GM18520 (cell line): ENCODE measurements around the gene PHAF1.

Experiments
- ATAC-seq: cut with Tn5 transposase; IDR thresholded peaks from one replicate; pipeline ENCODE4 v1.9.1; 2021; ENCODE audit not compliant: unreplicated experiment

Gene PHAF1

DNA sequence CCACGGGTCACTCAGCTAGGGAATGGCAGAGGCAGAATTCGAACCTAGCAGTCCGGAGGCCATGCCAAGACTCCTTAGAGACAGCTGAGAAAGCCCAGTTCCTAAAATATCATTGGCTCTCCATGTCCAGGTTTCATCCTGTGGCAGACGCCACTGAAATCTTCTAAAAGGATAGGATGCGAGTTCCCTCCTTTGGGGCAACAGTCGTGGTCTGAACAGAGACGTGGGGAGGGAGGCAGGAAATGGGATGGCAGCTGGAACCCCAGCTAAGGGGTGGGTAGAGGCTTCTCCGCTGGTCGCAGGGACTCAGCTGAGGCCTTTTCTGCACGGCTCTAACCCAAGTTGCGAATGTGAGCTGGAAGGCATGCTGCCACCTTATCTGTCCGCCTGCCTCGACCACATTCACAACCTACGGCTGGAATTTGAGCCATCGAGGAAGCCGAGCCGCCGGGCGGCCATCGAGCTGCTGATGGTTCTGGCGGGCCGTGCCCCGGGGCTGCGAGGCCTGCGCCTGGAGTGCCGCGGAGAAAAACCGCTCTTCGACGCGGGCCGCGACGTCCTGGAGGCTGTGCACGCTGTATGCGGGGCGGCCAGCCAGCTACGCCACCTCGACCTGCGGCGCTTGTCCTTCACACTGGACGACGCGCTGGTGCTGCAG, 52.9 kb downstream of the PHAF1 start:
- no peak for ATAC-seq

DNA sequence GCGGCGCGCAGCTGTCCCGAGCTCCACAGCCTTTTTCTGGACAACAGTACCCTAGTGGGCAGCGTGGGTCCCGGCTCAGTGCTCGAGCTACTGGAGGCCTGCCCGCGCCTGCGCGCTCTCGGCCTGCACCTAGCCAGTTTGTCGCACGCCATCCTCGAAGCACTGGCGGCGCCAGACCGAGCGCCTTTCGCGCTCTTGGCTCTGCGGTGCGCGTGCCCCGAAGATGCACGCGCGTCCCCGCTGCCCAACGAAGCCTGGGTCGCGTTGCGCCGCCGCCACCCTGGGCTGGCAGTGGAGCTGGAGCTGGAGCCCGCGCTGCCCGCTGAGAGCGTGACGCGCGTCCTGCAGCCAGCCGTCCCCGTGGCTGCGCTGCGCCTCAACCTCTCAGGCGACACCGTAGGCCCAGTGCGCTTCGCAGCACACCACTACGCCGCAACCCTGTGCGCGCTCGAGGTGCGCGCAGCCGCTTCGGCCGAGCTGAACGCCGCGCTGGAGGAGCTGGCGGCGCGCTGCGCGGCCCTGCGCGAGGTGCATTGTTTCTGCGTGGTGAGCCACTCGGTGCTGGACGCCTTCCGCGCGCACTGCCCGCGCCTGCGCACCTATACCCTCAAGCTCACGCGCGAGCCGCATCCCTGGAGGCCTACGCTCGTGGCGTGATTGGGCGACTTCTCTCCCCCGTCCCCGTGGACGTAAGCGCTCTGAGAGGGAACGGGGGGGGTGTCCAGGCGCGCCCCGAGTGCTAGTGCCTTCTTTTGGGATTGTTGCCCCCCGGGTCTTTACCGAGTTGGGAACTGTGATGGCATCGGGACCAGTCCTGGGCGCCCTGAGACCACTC, 53.6 kb downstream of the PHAF1 start:
- no peak for ATAC-seq

DNA sequence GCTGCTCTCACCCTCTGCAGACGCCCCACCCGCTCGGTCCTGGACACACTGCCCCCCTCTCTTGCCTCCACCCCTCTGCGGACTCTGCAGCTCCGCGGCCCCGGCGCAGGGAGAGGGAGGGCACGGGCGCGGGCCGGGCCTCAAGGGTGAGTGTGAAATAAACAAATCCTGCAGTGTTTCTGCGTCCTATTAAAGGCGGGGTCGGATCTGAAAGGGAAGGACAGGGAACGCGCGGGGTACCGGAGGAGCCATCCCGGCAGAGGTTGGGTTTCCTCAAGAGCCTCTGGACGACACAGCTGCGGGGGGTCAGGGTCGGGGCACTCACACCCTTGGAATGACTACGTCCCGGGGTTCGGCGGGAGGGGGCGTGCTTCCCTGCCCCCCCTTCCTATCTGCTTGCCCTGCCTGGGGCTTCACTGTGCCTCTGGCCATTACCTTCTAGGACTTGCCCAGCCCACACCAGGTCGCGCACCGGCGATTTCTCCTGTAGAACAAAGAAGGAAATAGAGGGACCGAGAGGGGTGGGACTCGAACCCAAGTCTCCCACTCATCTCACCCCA, 54.3 kb downstream of the PHAF1 start:
- ATAC-seq, result no peak

DNA sequence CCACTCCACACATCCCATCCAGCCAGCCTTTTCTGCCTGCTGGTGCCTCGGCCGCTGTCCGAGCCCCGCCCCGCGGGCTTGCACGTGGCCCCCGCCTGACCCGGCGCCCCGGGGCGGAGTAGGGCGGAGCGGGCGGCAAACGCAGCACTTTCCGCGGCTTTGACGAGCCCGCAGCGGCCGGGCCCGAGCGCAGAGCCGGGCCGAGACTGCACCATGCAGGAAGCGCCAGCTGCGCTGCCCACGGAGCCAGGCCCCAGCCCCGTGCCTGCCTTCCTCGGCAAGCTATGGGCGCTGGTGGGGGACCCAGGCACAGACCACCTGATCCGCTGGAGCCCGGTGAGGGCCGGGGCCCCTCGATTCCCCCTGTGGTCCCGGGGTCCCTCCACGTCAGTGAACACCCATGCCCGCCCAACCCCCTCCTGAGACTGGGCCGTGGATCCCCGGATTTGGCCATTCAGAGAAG, 54.9 kb downstream of the PHAF1 start, which contains the start of gene HSF4:
Gene HSF4 (plus strand): TSS at position 147 of the 463 bp plus-strand sequence. CDS start 67 bp downstream, at position 214.
- ATAC-seq, result no peak

DNA sequence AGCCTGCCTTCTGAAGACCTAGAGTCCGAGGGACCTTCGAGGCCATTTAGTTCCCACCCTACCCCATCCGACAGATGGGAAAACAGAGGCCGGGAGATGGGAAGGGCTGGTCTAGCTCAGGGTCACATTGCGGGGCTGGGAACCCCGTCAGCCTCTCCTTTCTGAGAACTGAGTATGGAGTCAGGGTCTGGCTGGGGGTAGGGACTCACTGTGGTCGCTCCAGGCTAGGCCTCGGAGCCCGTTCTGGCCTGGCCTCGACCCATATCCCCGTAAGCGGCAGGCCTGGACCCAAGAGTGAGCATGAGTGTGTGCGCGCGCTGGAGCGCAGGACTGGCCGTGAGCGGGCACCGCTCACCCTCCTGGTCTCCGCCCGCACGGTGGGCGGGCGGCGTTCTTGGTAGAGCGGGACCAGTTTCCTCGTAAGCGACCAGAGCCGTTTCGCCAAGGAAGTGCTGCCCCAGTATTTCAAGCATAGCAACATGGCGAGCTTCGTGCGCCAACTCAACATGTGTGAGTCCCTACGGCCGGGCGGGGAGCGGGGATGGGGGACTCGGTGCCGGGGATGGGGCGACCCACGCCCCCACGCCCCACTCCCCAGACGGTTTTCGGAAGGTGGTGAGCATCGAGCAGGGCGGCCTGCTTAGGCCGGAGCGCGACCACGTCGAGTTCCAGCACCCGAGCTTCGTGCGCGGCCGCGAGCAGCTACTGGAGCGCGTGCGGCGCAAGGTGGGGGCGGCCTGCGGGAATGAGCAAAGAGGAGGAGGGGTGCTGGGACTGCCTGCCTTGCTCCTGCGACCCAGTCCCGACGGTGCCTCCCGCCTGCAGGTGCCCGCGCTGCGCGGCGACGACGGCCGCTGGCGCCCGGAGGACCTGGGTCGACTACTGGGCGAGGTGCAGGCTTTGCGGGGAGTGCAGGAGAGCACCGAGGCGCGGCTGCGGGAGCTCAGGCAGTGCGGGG, 55.7 kb downstream of the PHAF1 start:
- no peak for ATAC-seq

DNA sequence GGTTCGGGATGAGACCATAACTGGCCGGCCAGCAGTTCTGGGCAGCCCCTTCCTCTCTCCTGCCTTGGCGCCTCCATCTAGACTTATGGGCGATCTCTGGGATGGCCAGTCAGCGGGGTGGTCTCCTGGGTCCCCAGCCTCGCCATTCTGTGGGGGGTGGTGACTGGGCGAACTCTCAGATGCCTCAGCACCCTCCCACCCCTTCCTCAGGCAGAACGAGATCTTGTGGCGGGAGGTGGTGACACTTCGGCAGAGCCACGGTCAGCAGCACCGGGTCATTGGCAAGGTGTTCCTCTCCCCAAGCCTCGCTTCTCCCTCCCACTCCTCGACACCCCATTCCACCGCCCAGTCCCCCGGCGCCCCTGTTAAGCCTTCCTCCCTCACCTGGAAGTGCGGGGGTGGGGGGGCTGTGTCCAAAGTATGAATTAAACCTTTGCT, 56.4 kb downstream of the PHAF1 start:
- no peak for ATAC-seq

DNA sequence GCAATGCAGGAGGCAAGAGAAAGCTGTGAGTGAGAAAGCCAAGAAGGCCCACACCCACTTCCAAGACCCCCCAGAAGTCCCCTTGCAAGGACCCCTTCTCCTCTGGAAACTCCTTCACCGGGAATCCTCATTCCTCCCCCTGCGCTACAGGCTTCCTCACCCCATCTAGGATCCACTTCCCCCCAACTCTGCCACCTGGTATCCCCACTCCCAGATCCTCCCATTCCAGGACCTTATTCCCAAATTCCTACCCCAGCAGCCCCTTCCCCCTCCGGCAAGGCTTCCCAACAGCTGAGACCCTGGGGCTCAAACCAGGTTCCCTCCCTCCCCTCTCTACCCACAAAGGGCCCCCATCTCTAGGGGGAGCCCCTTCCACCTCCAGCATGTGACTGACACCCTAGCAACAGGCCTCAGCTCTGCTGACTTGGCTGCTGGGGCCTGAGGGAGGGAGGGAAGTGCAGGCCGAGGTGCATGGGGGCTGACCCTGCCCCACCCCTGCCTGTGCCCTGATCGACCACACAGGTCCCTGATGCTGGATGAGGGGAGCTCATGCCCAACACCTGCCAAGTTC, 56.9 kb downstream of the PHAF1 start:
- no peak for ATAC-seq

DNA sequence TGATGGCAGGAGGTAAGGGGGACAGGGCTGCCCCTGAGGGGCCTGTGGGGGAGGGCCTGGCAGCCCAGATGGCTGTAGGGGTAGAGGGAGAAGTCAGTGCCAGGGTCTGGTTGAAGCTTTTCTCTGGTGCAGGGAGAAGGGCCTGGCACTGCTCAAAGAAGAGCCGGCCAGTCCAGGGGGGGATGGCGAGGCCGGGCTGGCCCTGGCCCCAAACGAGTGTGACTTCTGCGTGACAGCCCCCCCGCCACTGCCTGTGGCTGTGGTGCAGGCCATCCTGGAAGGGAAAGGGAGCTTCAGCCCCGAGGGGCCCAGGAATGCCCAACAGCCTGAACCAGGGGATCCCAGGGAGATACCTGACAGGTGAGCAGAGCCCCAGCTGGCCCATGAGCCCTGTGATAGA, 57.8 kb downstream of the PHAF1 start:
- ATAC-seq, result no peak

DNA sequence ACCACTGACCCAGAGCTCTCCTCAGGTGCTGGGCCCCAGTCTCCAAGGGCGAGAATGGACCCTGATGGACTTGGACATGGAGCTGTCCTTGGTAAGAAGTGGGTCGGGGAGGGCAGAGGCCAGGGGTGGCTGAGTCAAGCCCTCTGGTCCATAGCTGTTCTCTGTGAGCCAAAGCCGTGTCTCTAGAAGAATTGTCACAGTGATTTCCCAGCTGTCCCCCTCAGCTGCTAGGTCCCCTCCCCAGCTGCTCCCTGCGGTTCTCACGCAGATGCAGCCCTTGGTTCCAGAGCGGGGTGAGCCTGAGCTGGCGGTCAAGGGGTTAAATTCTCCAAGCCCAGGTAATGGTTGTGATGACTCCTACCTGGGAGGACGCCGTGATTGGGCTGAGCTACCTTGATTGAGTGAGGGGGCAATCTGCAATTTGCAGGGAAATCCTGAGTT, 59.3 kb downstream of the PHAF1 start:
- ATAC-seq, result no peak

DNA sequence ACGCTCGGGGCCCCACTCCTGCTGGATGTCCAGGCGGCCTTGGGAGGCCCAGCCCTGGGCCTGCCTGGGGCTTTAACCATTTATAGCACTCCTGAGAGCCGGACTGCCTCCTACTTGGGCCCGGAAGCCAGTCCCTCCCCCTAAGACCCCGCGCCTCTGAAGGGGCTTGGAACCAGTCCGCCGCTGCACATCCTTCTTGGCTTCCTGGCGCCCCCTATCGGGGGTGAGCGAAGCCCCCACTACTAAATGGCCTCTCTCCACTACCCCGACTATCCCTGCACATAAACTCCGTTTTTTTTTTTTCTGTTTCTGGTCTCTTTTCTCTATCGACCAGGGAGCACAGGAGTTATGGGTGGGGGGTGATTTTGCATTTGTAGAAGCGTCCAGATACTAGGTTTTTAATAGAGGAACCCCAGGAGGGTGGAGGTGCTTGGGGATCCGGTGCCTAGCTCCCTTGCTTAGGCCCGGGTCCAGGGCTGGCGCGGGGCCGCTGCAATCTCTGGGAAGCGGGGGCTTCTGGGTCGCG, 60.0 kb downstream of the PHAF1 start:
- no peak for ATAC-seq

DNA sequence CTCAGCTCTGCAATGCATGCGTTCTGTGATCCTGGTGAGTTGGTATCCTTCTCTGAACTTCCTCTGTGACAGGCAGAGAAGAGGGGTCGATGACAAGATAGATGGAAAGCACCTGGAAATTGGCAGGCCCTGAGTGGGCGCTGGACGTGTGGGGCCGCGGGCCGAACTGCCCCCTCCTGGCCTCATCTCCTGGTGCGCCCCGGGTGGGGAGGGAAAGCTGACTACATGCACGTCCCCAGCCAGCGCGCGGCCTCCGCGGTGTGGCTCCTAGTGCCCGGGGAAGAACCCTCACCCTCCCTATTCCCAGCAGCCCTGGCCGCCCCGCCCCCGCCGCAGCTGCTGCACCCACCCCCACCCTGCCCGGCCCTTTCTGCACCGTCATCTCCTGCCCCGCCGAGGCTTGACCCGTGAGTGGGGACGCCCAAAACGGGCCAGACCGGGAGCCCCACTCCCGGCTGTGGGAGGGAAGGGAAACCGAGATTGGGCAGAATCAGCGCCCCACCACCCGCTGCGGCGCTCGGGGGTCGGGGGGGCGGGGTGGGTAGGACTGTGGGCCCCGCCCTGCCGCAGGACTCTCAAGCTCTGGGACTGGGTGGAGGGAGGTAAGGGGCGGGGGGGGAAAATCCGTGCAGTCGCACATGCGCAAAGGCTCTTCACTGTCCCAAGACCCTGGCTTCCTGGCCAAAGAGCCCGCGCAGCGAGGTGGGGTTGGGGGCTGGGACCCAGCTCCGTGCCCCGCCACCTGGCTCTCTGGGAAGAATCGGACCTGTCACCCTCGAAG, 60.6 kb downstream of the PHAF1 start, which contains the start of gene NOL3:
Gene NOL3 (plus strand): TSS at position 371 of the 781 bp plus-strand sequence.
- peak; percentile 32 for ATAC-seq

DNA sequence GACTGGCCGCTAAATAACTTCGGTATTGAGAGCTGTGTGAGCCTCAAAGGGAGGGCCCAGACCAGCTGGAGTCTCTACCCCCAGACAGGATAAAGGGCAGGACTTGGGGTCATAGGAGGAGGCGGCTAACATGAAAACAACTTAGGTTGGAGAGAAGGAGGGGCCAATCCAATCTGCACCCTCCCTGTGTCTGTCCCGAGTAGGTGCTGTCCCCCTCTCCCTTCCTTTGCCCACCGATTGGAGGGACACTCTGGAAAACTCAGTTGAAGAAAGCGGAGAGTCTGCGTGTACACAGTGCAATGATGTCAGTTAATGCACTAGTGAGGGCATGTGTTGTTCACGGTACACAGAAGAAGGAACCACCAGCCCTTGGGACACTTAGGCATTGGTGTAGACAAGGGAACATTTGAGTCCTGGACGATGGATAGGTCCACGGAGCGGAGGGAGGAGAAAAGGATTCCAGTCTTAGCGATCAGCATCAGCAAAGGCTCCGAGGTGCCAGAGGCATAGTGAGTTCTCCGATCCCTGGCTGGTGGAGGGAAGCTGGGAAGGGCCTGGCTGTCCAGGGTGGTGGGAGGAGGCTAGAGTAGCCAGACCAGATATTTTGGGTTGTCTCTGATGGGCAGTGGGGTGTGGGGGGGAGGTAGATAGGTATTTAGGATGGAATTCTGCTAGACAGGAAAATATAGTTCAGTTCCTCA, 61.4 kb downstream of the PHAF1 start:
- ATAC-seq, result no peak

DNA sequence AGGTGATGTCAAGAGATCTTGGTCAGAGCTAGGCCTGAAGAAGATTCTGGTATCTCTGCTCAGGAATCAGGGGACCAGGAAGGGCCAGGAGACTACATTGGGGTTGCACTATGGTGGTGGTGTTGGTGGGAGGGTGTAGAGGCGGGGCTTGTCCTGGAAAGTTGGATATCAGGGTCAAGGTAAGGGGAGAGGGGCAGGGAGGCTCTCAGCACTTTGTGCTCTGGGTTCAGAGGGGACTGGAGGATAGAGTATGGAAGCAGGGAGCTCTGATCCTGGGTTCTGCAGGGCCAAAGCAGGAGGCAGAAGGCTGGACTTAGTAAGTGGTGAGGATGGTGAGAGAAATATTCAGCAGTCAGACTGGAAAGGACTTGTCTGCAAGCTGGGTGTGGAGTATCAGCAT, 63.6 kb downstream of the PHAF1 start:
- ATAC-seq, result no peak

DNA sequence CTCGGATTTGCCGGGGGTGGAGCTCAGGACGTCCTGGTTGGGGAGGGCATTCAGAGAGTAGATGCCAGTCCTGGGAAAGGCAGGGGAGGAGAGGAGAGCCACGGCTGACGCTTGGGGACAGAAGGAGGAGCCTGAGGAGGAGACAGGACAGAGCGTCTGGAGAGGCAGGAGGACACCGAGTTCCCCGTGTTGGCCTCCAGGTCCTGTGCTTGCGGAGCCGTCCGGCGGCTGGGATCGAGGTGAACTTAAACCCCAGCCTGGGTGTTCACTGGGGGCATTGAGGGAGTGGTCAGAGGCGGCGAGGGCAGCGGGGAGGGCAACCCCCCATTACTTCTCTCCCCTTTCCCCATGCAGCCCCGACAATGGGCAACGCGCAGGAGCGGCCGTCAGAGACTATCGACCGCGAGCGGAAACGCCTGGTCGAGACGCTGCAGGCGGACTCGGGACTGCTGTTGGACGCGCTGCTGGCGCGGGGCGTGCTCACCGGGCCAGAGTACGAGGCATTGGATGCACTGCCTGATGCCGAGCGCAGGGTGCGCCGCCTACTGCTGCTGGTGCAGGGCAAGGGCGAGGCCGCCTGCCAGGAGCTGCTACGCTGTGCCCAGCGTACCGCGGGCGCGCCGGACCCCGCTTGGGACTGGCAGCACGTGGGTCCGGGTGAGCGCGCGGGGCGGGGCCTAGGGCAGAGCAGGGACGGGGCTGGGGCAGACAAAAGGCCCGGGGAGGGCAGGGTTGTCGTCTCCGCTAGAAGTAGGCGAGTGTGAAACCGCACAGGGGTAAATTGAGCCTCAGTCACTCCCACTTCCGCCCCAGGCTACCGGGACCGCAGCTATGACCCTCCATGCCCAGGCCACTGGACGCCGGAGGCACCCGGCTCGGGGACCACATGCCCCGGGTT, 64.3 kb downstream of the PHAF1 start:
- peak; percentile 37 for ATAC-seq

DNA sequence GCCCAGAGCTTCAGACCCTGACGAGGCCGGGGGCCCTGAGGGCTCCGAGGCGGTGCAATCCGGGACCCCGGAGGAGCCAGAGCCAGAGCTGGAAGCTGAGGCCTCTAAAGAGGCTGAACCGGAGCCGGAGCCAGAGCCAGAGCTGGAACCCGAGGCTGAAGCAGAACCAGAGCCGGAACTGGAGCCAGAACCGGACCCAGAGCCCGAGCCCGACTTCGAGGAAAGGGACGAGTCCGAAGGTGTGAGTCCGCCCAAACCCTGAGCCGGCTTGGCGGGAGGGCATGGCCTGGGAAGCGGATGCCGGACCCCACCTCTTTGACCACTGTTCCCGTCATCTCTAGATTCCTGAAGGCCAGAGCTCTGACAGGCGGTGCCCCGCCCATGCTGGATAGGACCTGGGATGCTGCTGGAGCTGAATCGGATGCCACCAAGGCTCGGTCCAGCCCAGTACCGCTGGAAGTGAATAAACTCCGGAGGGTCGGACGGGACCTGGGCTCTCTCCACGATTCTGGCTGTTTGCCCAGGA, 65.0 kb downstream of the PHAF1 start:
- no peak for ATAC-seq

DNA sequence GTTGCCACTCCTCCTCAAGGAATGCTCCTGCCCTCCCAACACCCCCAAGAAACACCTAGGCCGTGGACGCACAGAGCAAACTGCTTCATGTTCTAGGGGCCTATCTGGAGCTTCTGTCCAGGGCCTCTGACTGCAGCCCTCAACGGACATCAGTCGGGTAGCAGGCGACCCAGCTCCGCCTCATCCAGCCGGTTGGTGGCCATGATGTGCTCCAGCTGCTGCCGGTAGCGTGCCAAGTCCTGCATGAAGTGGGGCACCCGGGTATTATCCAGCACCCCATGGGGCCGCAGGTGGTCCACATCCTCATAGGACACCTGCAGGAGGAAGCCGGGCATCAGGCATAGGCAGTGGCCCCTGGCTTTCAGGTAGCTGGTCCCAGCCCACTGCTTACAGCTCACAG, 66.9 kb downstream of the PHAF1 start:
- no peak for ATAC-seq
